ENCODE results near the gene TMED10. TPM values are rescaled to one million over a fixed set of nuclear protein-coding genes. Genes with fewer than 3 reads are reported as not detected.

TMED10 gene
- total RNA-seq, 1 donor from 2014 or later: 237 TPM

DNA sequence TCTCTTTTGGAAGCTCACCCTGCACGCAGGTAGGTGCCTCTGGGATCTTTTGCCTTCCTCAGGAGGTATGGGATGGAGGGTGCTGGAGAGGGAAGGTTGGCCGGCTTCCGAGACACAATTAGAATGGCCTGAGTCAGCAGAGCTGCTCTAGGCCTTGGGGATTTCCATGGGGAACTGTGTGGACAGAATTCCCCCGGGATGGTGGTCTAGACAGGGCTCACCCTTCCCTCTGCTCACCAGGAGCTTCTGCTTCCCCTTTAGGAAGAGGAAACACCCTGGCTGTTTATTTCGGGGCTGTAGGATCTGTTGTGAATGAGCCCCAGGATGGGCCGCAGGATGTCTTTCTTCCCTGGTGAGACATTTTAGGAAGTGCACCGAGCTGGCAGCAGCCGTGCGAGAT lies 43.7 kb upstream of the TMED10 start:
- Mint-ChIP-seq H3K4me3 (no peak overlapping the region), H3K27ac (no peak overlapping the region), H3K36me3 (no peaks in the 10 kb centered on the region), H3K27me3 (ENCODE audit: low read depth) (peaks cover 3% of the 10 kb centered on the region), H3K4me1 (peaks cover 16% of the 10 kb centered on the region), H3K9me3 (no peaks in the 10 kb centered on the region)
- TF ChIP-seq, protein P1, sequence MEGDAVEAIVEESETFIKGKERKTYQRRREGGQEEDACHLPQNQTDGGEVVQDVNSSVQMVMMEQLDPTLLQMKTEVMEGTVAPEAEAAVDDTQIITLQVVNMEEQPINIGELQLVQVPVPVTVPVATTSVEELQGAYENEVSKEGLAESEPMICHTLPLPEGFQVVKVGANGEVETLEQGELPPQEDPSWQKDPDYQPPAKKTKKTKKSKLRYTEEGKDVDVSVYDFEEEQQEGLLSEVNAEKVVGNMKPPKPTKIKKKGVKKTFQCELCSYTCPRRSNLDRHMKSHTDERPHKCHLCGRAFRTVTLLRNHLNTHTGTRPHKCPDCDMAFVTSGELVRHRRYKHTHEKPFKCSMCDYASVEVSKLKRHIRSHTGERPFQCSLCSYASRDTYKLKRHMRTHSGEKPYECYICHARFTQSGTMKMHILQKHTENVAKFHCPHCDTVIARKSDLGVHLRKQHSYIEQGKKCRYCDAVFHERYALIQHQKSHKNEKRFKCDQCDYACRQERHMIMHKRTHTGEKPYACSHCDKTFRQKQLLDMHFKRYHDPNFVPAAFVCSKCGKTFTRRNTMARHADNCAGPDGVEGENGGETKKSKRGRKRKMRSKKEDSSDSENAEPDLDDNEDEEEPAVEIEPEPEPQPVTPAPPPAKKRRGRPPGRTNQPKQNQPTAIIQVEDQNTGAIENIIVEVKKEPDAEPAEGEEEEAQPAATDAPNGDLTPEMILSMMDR (IDR thresholded peaks at IDR 0.05; ENCODE audit: unreplicated experiment): no peak
- DNase-seq (ENCODE audit: low spot score in 2 of 2, unreplicated experiment in 2 of 2): no peak

DNA sequence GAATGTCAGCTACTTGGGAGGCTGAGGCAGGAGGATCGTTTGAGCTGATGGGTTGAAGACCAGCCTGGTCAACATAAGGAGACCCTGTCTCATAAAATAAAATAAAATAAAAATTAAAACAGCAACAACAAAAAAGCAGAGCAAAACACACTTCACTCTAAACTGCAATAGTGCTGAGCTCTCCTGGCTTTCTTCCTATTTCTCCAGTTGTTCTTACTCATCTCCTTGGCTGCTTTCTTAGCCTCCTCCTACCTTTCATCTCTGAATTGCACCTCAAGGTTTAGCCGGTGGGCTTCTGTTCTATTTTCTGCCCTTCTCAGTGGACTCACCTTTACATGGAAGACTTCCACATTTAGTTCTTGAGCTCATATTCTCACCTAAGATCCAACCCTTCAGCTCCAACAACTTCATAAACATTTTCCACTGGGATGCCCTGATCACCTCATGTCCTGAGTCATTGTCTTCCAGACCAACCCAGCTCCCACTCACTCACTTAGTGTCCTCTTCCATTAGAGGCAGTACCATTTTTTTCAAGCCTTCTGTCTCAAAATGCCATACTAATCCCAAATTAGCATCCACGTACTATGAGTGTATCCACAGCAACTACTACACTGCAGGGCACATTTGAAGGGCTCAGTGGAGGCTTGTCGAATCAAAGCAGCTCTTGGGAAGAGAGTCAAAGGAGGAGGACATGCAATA lies 41.2 kb upstream of the TMED10 start:
- TF ChIP-seq, protein P1 (IDR thresholded peaks at IDR 0.05; ENCODE audit: unreplicated experiment): no peak
- H3K36me3 Mint-ChIP-seq: no peaks in the 10 kb centered on the region
- H3K27me3 Mint-ChIP-seq (ENCODE audit: low read depth): peaks cover 3% of the 10 kb centered on the region
- DNase-seq (ENCODE audit: low spot score in 2 of 2, unreplicated experiment in 2 of 2): no peak
- H3K4me1 Mint-ChIP-seq: peaks cover 9% of the 10 kb centered on the region
- H3K4me3 Mint-ChIP-seq: no peak overlapping the region
- H3K27ac Mint-ChIP-seq: no peak overlapping the region
- H3K9me3 Mint-ChIP-seq: no peaks in the 10 kb centered on the region

DNA sequence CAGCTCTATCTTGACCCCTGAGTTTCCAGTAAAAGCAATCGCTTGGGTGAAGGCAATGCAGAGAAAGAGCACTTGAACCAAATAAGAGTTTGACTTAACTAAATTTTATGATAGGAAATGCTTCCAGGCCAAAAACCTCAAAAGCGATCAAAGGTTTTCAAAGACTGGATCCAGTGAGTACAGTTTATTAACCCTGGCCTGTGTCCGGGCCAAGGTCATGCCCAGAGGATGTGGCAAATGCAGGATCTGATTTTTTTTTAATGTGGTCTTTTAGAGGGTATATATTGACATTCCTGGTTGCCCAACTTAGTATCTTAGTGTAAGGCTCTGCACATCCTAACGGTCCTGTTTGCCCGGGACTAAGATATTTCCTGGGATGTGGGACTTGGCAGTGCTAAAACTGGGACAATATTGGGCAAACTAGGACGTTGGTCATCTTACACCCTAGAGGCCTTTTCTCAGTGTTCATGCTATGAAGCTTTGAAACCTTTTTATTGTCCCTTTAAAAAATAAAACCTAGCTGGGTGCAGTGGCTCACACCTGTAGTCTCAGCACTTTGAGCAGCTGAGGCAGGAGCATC lies 40.1 kb upstream of the TMED10 start:
- Mint-ChIP-seq H3K27me3 (ENCODE audit: low read depth) (peaks cover 3% of the 10 kb centered on the region), H3K4me3 (no peak overlapping the region), H3K27ac (no peak overlapping the region), H3K9me3 (no peaks in the 10 kb centered on the region), H3K36me3 (no peaks in the 10 kb centered on the region), H3K4me1 (peaks cover under 1% of the 10 kb centered on the region)
- DNase-seq (ENCODE audit: low spot score in 2 of 2, unreplicated experiment in 2 of 2): no peak
- TF ChIP-seq, protein P1 (IDR thresholded peaks at IDR 0.05; ENCODE audit: unreplicated experiment): no peak

DNA sequence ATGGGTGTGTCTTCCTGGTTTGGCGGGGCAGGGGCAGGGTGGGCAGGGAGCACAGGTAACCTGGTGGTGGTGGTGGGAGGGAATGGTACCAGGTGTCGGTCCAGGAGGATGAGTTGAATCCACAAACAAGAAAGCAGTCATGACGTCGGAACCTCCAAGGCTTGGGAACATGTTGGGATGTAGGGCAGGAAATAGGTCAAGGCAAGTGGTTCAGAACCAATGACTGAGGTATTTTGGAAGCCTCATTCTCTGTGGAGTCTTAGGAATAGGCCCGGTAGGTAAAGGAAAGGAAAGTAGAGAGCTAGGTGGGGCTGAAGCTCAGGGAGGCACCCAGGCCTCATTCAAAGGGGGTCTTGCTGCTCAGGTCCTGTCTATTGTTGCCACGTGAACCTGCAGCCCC lies 39.1 kb upstream of the TMED10 start:
- Mint-ChIP-seq H3K4me3 (no peak overlapping the region), H3K4me1 (no peaks in the 10 kb centered on the region), H3K27me3 (ENCODE audit: low read depth) (peaks cover 3% of the 10 kb centered on the region), H3K9me3 (no peaks in the 10 kb centered on the region), H3K27ac (no peak overlapping the region), H3K36me3 (no peaks in the 10 kb centered on the region)
- DNase-seq (ENCODE audit: low spot score in 2 of 2, unreplicated experiment in 2 of 2): no peak
- TF ChIP-seq, protein P1 (IDR thresholded peaks at IDR 0.05; ENCODE audit: unreplicated experiment): no peak

DNA sequence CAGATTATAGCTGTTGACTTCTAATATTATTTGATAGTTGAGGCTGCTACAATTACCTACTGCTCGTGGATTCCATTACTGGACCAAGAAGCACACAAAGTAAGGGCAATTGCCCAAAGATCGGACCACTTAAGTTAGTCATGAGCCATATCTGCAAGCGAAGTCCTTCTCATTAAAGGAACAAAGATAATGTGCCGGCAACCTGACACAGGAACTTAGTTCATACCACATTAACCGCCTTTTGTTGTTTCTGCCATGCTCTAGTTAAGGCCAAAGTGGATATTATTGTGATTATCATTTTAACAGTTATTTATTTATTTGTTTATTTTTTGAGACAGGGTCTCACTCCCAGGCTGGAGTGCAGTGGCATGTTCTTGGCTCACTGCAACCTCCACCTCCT lies 38.1 kb upstream of the TMED10 start:
- Mint-ChIP-seq H3K27ac (no peak overlapping the region), H3K36me3 (no peaks in the 10 kb centered on the region), H3K27me3 (ENCODE audit: low read depth) (peaks cover 3% of the 10 kb centered on the region), H3K4me3 (no peak overlapping the region), H3K9me3 (no peaks in the 10 kb centered on the region), H3K4me1 (no peaks in the 10 kb centered on the region)
- no peak for DNase-seq (ENCODE audit: low spot score in 2 of 2, unreplicated experiment in 2 of 2)
- TF ChIP-seq, protein P1 (IDR thresholded peaks at IDR 0.05; ENCODE audit: unreplicated experiment): no peak
